HG02840 (cell line): Measurements from ENCODE around the gene L1CAM.

ENCODE experiments used
- ATAC-seq: cut with Tn5 transposase; IDR thresholded peaks from one replicate; pipeline ENCODE4 v1.9.1; 2021; ENCODE audit warnings: mild to moderate bottlenecking, moderate library complexity, moderate number of reproducible peaks; ENCODE audit not compliant: unreplicated experiment, low FRiP score

The L1CAM gene

DNA sequence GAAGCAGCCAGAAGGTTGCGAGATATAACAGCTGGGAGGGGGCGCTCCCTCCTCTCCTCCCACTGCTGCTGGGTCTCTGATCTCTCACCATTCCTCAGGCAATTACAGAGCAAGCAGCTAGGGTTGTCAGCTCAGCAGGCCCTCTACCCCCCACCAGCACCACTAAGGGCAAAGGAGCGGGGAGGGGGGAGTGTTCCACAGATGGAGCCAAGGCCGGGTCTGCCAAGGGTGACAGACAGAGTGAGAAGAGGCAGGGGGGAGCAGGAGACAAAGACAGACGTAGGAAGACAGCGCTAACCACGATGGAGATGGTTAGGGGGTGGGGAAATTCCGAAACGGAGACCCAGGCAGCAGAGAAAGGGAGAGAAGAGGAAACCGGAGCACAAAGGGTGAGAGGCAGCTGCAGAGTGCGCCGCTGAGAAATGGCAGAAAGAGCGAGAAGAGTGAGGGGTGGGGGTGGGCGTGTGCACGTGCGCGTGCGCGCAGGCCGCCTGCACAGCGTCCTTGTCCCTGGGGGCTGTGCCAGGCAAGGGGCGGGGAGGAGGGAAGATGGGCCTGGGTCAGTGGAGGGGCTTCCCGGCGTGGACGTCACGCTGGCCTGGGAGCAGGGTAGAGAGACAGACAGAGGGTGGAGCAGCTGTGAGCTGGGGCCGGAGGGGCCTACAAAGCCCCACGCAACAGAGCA is 6.9 kb downstream of the L1CAM start:
- ATAC-seq: no peak

DNA sequence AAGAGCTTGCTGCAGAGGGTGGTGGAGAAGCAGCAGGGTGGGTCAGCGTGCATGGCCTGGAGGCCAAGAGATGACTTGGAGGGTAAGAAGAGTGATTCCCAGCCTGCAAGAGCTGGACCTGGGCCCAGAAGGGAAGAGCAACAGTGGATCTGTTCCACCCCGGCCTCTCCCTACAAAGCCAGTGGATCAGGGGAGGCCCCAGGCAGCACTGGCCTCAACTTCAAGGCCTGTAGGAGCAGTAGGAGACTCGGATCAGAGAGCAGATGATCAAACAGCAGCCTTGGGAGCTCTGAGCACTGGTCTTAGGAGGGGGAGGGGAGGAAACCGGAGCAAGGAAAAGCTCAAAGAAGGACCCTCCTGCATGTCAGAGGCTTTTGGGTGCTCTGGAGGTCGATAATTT is 7.6 kb downstream of the L1CAM start:
- no peak for ATAC-seq

- no peak for ATAC-seq
Measured at GRCh38 chrX:153877571-153878261, 8.3 kb downstream of the L1CAM start.

DNA sequence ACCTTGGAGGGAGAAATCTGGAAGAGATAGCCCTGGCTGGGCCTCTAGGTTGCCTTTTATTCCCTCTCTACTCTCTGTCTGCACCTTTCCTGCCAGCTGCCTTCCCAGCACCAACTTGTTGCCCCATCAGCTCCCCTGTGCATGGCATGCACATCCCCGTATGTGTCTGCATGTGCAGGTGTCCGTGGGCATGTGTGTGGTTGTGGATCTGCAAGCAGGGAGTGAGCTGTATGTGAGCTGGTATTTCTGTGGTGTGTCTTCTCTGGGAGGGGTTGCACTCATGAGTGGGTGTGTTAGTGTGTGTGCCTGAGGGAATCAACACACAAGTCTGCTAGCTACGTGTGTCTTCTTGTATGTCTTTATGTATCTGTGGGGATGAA is 9.9 kb downstream of the L1CAM start:
- ATAC-seq: no peak

GRCh38 chrX:153875391-153876111 is 10.4 kb downstream of the L1CAM start:
- no peak for ATAC-seq

DNA sequence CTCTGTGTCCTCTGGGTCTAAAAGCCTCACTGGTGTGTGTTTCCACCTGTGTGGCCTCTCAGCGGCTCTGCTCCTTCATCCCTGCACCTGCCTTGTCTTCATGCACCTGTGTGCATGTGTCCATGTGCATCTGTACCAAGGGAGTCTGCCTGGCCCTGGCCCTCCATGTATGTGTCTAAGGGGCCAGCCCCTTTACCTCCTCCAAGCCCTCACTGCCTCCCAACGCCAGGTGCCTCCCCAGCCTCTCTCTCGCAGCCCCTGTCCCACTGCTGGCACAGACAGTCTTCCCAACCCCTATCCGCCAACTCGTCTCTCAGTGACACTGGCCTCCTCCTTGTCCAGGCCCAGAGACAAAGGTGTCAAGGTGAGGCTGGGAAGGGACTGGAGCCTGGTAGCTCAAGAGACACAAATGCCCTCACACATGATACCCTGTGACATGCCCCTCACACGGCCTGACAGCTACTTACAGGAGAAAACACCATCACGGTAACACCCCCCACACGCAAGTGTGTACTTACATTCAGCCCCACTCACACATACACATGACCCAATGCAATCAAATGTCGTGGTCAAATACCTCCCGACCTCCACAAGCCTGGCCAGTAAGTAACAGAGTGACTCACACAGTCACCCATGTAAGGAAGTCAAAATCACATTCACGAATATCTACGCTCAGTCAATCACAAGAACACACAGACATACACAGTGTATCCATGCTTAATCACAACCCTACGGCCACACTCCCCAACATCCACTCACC is 11.4 kb downstream of the L1CAM start:
- no peak for ATAC-seq

- no peak for ATAC-seq
Measured at GRCh38 chrX:153874085-153874365, 11.9 kb downstream of the L1CAM start.

- ATAC-seq: no peak
Measured at GRCh38 chrX:153873282-153874084, 12.5 kb downstream of the L1CAM start.

DNA sequence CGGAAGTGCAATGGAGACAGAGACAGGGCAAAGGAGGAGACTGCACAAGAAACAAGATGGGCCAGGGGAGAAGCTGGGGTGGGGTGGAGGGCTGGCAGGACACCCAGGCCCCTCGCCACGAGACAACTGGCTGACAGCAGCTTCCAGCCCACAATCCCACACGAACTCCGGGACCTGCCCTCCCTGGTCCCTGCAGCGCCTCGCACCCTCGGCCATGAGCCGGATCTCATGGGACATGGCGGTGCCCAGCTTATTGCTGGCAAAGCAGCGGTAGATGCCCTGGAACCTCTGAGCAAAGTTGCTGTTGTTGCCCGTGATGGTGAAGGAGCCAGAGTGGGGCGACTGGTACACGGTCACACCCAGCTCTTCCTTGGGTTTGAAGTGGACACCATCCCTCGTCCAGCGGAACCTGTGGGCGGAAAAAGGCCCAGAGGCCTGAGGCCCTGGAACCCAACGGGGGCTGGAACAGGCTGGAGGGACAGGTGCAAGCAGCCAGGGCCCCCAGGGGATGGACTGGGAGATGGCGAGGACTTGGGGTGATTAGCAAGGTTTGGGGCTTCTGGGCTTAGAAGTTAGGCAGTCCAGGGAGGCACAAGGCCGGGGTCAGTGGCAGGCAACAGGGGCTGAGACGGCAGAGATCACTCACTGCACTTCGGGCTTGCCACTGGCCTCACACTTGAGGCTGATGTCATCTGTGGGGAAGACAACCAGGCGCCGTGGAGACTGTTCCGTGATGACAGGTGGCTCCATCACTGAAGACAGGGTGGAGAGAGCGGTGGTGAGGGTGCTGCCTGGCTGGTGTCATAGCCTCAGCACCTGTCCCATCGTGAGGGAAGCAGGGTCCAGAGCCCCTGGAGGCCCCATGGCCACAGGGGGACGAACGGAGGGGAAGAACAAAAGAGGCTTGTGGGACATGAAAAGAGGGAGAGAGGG is 13.8 kb downstream of the L1CAM start:
- no peak for ATAC-seq

- no peak for ATAC-seq
Measured at GRCh38 chrX:153871451-153871850, 14.5 kb downstream of the L1CAM start.

GRCh38 chrX:153870791-153871360 is 15.1 kb downstream of the L1CAM start:
- no peak for ATAC-seq

- ATAC-seq: no peak
Measured at GRCh38 chrX:153870288-153870690, 15.7 kb downstream of the L1CAM start.

- ATAC-seq: no peak
Measured at GRCh38 chrX:153869473-153870287, 16.3 kb downstream of the L1CAM start.

DNA sequence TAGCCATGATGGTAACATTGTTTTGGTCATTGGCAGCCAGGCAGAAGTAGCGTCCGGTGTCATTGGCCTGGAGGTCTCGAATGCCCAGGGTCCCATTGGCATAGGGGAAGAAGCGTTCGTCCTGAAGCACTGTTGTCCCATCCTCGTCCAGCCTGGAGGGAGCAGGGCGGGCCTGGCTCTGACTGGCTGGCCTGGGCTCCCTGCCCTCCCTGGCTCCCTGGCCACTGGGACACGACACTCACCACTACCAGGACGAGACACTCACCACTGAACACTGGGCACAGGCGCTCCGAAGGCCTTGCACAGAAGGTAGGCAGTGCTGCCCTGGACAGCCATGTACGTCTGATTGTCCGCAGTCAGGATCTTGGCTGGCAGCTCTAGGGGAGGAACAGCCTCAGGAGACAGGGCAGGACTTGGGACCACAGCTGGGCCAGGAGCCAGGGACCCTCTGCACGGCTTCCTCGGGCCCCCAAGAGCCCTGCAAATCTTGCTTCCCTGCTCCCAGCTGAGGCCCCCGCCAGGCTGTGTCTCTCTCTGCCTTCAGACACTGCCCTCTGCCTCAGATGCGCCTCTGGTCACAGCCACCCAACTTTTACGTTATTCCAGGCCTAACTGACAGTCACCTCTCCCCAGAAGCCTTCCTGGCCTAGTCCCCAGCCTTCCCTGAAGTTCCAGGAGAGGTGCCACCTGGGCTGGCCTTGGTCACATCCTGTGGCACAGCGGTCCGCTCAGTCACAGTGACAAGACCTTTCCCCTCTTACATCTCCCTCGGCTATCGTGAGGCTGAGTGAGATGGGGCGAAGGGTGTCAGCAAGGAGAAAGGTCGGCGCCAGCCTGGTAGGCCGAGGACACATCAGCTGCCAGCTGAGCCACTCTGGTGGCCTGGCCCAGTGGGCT is 17.1 kb downstream of the L1CAM start:
- ATAC-seq: no peak

- ATAC-seq: no peak
Measured at GRCh38 chrX:153867671-153868070, 18.3 kb downstream of the L1CAM start.

DNA sequence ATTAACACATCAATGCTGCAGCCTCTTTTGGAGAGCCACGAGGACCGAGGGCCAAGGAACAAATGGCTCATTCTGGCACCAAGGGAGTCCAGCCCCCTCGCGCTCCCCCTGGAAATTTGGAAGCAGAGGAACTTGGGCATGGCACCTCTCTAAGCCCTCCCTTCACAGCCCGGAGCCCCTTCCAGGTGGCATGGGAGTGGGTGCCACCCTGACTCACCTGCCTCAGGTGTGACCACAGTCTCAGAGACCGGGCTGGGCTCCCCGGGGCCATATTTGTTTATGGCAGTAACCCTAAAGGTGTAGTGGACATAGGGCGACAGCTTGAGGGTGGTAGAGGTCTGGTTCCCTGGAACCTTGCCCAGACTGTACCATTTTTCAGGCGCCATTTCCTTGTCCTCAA is 18.8 kb downstream of the L1CAM start:
- ATAC-seq: no peak
